ENCODE results near the gene SEMA3F. TPM values are rescaled to one million over a fixed set of nuclear protein-coding genes. Genes with fewer than 3 reads are reported as not detected.

The SEMA3F gene
- total RNA-seq, 1 experiment from 2014 or later, result 34.0 TPM

GRCh38 chr3:50217681-50218080 lies 62.6 kb downstream of the SEMA3F start:
- no peaks in the 10 kb centered on the region for H3K4me1 ChIP-seq (replicated peaks; ENCODE audit: insufficient read depth)
- no peak overlapping the region for H2AFZ ChIP-seq
- no peak for DNase-seq
- no peaks in the 10 kb centered on the region for H3K79me2 ChIP-seq (ENCODE audit: low read depth)
- H4K20me1 ChIP-seq (ENCODE audit: insufficient read depth), result no peaks in the 10 kb centered on the region
- POLR2A ChIA-PET (ENCODE audit: unreplicated experiment), result interaction anchor here (0.6 kb wide), 1 partner anchor 18 kb away, joined by 7 read pairs; no protein-coding TSS in a partner anchor
- H3K9me3 ChIP-seq (ENCODE audit: insufficient read depth, low read depth), result no peaks in the 10 kb centered on the region
- TF ChIP-seq, protein P1, sequence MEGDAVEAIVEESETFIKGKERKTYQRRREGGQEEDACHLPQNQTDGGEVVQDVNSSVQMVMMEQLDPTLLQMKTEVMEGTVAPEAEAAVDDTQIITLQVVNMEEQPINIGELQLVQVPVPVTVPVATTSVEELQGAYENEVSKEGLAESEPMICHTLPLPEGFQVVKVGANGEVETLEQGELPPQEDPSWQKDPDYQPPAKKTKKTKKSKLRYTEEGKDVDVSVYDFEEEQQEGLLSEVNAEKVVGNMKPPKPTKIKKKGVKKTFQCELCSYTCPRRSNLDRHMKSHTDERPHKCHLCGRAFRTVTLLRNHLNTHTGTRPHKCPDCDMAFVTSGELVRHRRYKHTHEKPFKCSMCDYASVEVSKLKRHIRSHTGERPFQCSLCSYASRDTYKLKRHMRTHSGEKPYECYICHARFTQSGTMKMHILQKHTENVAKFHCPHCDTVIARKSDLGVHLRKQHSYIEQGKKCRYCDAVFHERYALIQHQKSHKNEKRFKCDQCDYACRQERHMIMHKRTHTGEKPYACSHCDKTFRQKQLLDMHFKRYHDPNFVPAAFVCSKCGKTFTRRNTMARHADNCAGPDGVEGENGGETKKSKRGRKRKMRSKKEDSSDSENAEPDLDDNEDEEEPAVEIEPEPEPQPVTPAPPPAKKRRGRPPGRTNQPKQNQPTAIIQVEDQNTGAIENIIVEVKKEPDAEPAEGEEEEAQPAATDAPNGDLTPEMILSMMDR (conservative IDR thresholded peaks at IDR 0.05), result no peak
- no peak for TF ChIP-seq EZH2 (IDR thresholded peaks at IDR 0.05; ENCODE audit: low read depth)
- H3K27ac ChIP-seq, result no peak overlapping the region
- no peaks in the 10 kb centered on the region for H3K36me3 ChIP-seq (ENCODE audit: low read depth)
- no TSS peak for BruUV-seq (replicated peaks)
- CTCF ChIA-PET, result no interaction called here
- no peak overlapping the region for H3K4me2 ChIP-seq
- intact Hi-C loops (cut with micrococcal nuclease; ENCODE audit: unreplicated experiment), result no loop called here
- H3K4me3 ChIP-seq, result no peak overlapping the region
- no peaks in the 10 kb centered on the region for H3F3A ChIP-seq (ENCODE audit: insufficient read depth, low read depth)
- no peaks in the 10 kb centered on the region for H3K27me3 ChIP-seq (ENCODE audit: insufficient read depth, low read depth)
- H3K9me2 ChIP-seq (ENCODE audit: insufficient read depth), result no peaks in the 10 kb centered on the region

DNA sequence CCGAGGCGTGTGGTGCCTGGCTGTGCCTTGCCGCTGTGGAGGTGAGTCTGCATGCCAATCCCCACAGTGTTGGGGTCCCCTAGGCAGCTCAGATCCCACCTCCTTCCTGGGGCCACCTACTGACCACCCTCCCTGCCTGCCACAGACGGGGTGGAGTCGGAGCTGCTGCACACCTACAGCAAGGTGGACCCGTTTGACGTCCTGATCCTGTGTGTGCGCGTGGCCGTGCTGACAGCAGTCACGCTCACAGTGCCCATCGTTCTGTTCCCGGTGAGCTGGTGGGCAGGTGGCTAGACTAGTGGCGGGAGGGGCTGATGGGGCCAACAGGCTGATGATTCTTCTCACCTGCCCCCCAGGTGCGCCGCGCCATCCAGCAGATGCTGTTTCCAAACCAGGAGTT lies 63.3 kb downstream of the SEMA3F start:
- H3K4me1 ChIP-seq (replicated peaks; ENCODE audit: insufficient read depth), result no peaks in the 10 kb centered on the region
- BruUV-seq (replicated peaks), result no TSS peak
- H3F3A ChIP-seq (ENCODE audit: insufficient read depth, low read depth), result no peaks in the 10 kb centered on the region
- DNase-seq, result no peak
- intact Hi-C loops (cut with micrococcal nuclease; ENCODE audit: unreplicated experiment), result no loop called here
- CTCF ChIA-PET, result interaction anchor here (0.6 kb wide), 1 partner anchor 357 kb away, joined by 3 read pairs; no protein-coding TSS in a partner anchor
- no peak overlapping the region for H3K27ac ChIP-seq
- no peaks in the 10 kb centered on the region for H3K27me3 ChIP-seq (ENCODE audit: insufficient read depth, low read depth)
- no peaks in the 10 kb centered on the region for H3K36me3 ChIP-seq (ENCODE audit: low read depth)
- no peaks in the 10 kb centered on the region for H3K9me3 ChIP-seq (ENCODE audit: insufficient read depth, low read depth)
- H4K20me1 ChIP-seq (ENCODE audit: insufficient read depth), result no peaks in the 10 kb centered on the region
- H3K4me2 ChIP-seq, result no peak overlapping the region
- no peak overlapping the region for H3K4me3 ChIP-seq
- no peaks in the 10 kb centered on the region for H3K9me2 ChIP-seq (ENCODE audit: insufficient read depth)
- H2AFZ ChIP-seq, result no peak overlapping the region
- no peaks in the 10 kb centered on the region for H3K79me2 ChIP-seq (ENCODE audit: low read depth)
- POLR2A ChIA-PET (ENCODE audit: unreplicated experiment), result interaction anchor here (0.6 kb wide), 1 partner anchor 50 kb away, joined by 4 read pairs; no protein-coding TSS in a partner anchor
- TF ChIP-seq EZH2 (IDR thresholded peaks at IDR 0.05; ENCODE audit: low read depth), result no peak
- TF ChIP-seq, protein P1 (conservative IDR thresholded peaks at IDR 0.05), result no peak

DNA sequence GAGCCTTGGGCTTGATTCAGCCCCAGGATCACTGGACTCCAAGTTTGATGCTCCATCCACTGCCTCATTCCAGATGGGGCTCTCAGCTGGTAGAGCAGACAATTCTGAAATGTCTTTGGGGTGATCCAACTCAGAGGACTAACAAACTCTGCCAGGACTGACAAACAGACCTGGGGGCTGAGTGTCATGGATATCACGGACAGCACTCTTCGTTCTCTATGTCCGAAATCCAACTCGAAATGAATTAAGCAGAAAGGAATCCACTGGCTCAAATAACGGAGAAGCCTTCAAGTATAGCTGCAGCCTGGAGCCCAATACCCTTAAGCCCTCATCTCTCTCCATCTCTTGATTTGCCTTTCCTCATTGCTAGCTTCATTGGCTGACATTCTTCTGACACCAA lies 64.2 kb downstream of the SEMA3F start:
- POLR2A ChIA-PET (ENCODE audit: unreplicated experiment), result interaction anchor here (0.5 kb wide), 1 partner anchor 41 kb away, joined by 12 read pairs; no protein-coding TSS in a partner anchor
- BruUV-seq (replicated peaks), result no TSS peak
- H3K27ac ChIP-seq, result no peak overlapping the region
- no peaks in the 10 kb centered on the region for H3K27me3 ChIP-seq (ENCODE audit: insufficient read depth, low read depth)
- CTCF ChIA-PET, result interaction anchor here (0.6 kb wide), 1 partner anchor 356 kb away, joined by 3 read pairs; no protein-coding TSS in a partner anchor
- no peak overlapping the region for H2AFZ ChIP-seq
- intact Hi-C loops (cut with micrococcal nuclease; ENCODE audit: unreplicated experiment), result no loop called here
- H3K9me2 ChIP-seq (ENCODE audit: insufficient read depth), result no peaks in the 10 kb centered on the region
- H4K20me1 ChIP-seq (ENCODE audit: insufficient read depth), result no peaks in the 10 kb centered on the region
- no peaks in the 10 kb centered on the region for H3F3A ChIP-seq (ENCODE audit: insufficient read depth, low read depth)
- no peaks in the 10 kb centered on the region for H3K79me2 ChIP-seq (ENCODE audit: low read depth)
- TF ChIP-seq, protein P1 (conservative IDR thresholded peaks at IDR 0.05), result no peak
- no peak for TF ChIP-seq EZH2 (IDR thresholded peaks at IDR 0.05; ENCODE audit: low read depth)
- no peaks in the 10 kb centered on the region for H3K9me3 ChIP-seq (ENCODE audit: insufficient read depth, low read depth)
- H3K36me3 ChIP-seq (ENCODE audit: low read depth), result no peaks in the 10 kb centered on the region
- H3K4me3 ChIP-seq, result no peak overlapping the region
- no peak overlapping the region for H3K4me2 ChIP-seq
- no peak for DNase-seq
- H3K4me1 ChIP-seq (replicated peaks; ENCODE audit: insufficient read depth), result no peaks in the 10 kb centered on the region

All from PC-9 (cell line).